Thymus (tissue), 11 donors: ENCODE results near the gene CYS1. TPM values are rescaled to one million over a fixed set of nuclear protein-coding genes. Genes with fewer than 3 reads are reported as not detected.

ENCODE experiments used
- DNase-seq, 9 donors: peaks; one replicate each; pipeline ENCODE4 v3.0.0-alpha.2; 2013; ENCODE audit warnings: low spot score in 9 of 9, low read depth in 6 of 9, missing footprints in 1 of 9
- H3K27ac ChIP-seq, 2 donors: one replicate each; pipeline ENCODE4 v1.5.1; 2013; ENCODE audit warnings: control low read depth in 1 of 2, low read depth in 1 of 2, low read length in 1 of 2, mild to moderate bottlenecking in 1 of 2, moderate library complexity in 1 of 2
- H3K27me3 ChIP-seq, 2 donors: one replicate each; pipeline ENCODE4 v1.5.1; 2013; ENCODE audit warnings: low read length in 1 of 2; ENCODE audit not compliant: control insufficient read depth in 2 of 2, insufficient read depth in 1 of 2
- H3K36me3 ChIP-seq, 2 donors: one replicate each; pipeline ENCODE4 v1.5.1; 2013; ENCODE audit warnings: low read length in 1 of 2, mild to moderate bottlenecking in 1 of 2, moderate library complexity in 1 of 2; ENCODE audit not compliant: control insufficient read depth in 2 of 2, insufficient read depth in 2 of 2
- H3K4me1 ChIP-seq, 2 donors: one replicate each; pipeline ENCODE4 v1.5.1; 2013; ENCODE audit warnings: low read length in 2 of 2; ENCODE audit not compliant: control insufficient read depth in 2 of 2, insufficient read depth in 2 of 2
- H3K4me3 ChIP-seq, 2 donors: one replicate each; pipeline ENCODE4 v1.5.1; 2013; ENCODE audit warnings: low read length in 2 of 2, control low read depth in 1 of 2, mild to moderate bottlenecking in 1 of 2
- H3K9me3 ChIP-seq, 2 donors: one replicate each; pipeline ENCODE4 v1.5.1; 2013; ENCODE audit warnings: low read length in 1 of 2, mild to moderate bottlenecking in 1 of 2; ENCODE audit not compliant: control insufficient read depth in 2 of 2, insufficient read depth in 1 of 2
- WGBS: extraction: QIAGEN DNeasy Blood & Tissue Kit; methylation state at CpG from one replicate; pipeline ENCODE4 v1.1.7; 2013; 5-methylcytosine and 5-hydroxymethylcytosine counted together
- polyA plus RNA-seq: library from polyadenylated mRNA; stranded (reverse); fragments of 200-250 nt; gene quantifications from one replicate; pipeline ENCODE4 v1.2.3, GENCODE V29; 2013
- total RNA-seq: library from RNA; stranded (reverse); fragments of 120-200 nt; gene quantifications from one replicate; pipeline ENCODE4 v1.2.4, GENCODE V29; 2013
- donor health status: healthy.

Gene CYS1
- total and polyA plus RNA-seq, 2 donors, result 0.19 to 0.30 TPM

DNA sequence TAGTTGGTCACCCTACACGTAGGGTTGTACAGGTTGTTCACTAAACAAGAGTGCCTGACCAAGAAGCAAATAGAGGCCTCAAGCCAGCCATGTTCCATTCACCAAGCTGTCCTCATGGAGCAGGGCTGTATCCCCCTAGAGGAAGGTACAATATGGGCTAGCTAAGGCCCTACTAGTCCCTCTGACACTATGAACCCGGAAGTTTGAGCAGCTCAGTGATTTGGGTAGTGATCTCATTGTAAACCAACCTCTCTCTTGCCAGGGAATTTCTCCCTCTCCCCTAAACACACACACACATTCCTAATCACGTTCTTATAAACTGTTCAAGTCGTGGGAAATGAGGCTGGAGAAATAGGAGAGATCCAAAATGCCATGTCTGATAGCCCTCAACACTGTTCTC is 6.7 kb upstream of the CYS1 start:
- H3K4me3 ChIP-seq, result no peak overlapping the region
- 89% methylated on average over 4 of the region's 4 CpGs for WGBS
- peaks cover 36 to 90% of the 10 kb centered on the region in 2 donors for H3K27me3 ChIP-seq
- H3K36me3 ChIP-seq, result no peaks in the 10 kb centered on the region
- H3K27ac ChIP-seq, result no peak overlapping the region
- no peak for DNase-seq
- peaks cover 0 to 8% of the 10 kb centered on the region in 2 donors for H3K9me3 ChIP-seq
- H3K4me1 ChIP-seq, result peaks cover 0 to 6% of the 10 kb centered on the region in 2 donors

DNA sequence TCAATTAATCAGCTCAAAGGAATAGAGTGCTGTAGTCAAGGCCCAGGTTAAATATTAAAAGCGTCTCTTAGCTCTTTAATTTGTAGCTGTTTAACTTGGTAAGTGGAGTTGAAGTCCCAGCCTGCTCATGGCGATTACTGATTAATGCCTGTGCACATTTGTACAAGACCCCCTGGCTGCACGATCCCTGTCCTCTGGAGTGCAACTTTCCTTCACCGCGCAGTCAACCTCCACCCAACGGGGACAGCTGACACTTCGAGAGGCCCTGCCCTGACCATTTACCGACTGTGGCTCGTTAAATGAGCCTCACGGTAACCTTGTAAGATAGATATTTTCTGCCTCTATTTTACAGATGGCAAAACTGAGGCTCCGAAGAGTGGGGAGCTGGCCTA is 5.5 kb upstream of the CYS1 start:
- H3K4me3 ChIP-seq, result no peak overlapping the region
- no peak overlapping the region for H3K27ac ChIP-seq
- WGBS, result 97% methylated on average over 11 of the region's 11 CpGs
- H3K4me1 ChIP-seq, result peaks cover 0 to 3% of the 10 kb centered on the region in 2 donors
- no peaks in the 10 kb centered on the region for H3K36me3 ChIP-seq
- H3K27me3 ChIP-seq, result peaks cover 42 to 90% of the 10 kb centered on the region in 2 donors
- no peaks in the 10 kb centered on the region for H3K9me3 ChIP-seq
- no peak for DNase-seq

DNA sequence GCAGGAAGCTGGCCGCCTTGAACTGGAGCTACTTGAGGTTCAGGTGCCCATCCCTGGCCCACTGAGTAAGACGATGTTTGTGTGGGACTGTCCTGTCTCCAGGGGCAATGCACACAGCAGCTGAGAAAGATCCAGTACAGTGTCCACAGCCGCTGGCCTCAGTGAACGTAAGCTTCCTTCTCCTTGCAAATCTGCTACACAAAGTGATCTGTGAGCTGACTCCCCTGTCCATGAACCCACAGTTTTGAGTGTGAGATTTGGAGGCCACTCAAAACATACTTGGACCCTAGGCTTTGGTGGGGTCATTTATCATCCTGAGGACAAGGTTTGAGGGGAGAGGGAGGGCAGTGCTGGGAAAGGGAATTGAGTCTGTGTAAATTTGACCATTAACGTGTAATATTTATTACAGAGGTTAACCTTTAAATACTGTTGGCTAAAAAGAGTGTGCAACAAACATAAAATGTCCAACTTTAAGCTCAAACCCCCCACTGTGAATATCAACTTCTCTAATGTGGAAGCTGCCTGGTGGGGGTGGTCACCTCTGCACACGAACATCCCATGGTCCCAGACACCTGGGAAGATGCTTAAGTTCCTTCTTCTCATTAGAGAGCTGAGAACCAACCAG is 4.9 kb upstream of the CYS1 start:
- H3K27me3 ChIP-seq, result peaks cover 44 to 90% of the 10 kb centered on the region in 2 donors
- WGBS, result 87% methylated on average over 6 of the region's 6 CpGs
- no peaks in the 10 kb centered on the region for H3K9me3 ChIP-seq
- peaks cover 0 to 6% of the 10 kb centered on the region in 2 donors for H3K4me1 ChIP-seq
- no peak overlapping the region for H3K27ac ChIP-seq
- H3K4me3 ChIP-seq, result no peak overlapping the region
- DNase-seq, result no peak
- no peaks in the 10 kb centered on the region for H3K36me3 ChIP-seq

DNA sequence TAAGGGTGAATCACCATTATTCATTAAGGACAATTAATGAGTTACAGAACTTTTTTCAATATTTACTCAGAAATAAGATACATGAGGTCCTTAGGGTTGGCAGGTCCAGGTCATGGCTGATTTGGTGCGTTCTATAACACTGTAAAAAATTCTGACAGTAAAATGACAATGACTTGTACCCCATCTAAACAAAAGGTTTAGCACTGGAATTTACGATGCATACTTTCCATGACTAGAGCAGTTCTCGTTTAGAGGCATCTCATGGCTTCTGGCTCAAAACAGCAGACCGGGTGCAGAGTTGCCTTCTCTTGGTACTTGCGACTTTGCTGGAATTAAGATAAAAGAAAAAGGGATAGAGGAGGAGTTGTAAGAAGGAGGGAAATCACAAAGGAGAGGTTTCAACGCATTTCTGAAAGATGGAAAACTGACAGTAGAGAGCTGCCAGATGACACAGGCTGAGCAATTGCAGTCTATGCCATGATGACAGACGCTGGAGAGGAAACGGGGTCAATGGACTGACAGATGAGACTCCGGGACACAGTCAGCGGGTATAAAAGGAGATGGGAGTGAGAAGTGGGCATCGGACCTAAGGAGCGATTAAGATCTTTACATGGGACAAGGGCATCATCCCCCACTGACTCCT is 4.1 kb upstream of the CYS1 start:
- H3K27ac ChIP-seq, result no peak overlapping the region
- H3K9me3 ChIP-seq, result no peaks in the 10 kb centered on the region
- H3K27me3 ChIP-seq, result peaks cover 48 to 85% of the 10 kb centered on the region in 2 donors
- DNase-seq, result no peak
- 80% methylated on average over 12 of the region's 12 CpGs for WGBS
- peaks cover 0 to 6% of the 10 kb centered on the region in 2 donors for H3K4me1 ChIP-seq
- no peaks in the 10 kb centered on the region for H3K36me3 ChIP-seq
- no peak overlapping the region for H3K4me3 ChIP-seq

DNA sequence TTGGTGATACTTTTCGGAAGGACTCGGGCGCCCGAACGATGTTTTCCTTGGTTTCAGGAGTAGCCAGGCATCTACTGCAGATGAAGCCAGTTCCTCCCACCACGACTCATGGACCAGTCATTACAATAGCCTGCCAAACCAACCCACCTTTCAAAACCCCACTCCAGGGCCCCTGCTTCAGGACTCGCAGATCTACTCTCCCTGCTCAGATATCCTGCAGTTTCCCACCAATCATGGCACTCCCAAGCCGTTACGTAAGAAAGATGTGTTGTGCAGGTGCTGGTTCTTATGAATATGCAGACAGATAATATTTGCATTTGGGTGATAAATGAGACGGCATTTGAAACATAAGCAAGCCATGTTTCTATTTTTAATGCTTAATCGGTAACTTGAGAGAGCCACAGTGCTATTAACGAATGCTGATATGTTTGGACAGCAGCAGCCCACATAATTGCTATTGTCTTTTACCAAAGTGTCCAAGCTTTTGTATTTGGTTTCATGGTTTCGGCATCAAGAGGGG is 3.5 kb upstream of the CYS1 start:
- Histone ChIP-seq H3K27me3 (peaks cover 50 to 85% of the 10 kb centered on the region in 2 donors), H3K4me3 (no peak overlapping the region), H3K4me1 (peaks cover 0 to 6% of the 10 kb centered on the region in 2 donors), H3K36me3 (no peaks in the 10 kb centered on the region), H3K27ac (no peak overlapping the region), H3K9me3 (no peaks in the 10 kb centered on the region)
- no peak for DNase-seq
- WGBS, result 83% methylated on average over 13 of the region's 13 CpGs

DNA sequence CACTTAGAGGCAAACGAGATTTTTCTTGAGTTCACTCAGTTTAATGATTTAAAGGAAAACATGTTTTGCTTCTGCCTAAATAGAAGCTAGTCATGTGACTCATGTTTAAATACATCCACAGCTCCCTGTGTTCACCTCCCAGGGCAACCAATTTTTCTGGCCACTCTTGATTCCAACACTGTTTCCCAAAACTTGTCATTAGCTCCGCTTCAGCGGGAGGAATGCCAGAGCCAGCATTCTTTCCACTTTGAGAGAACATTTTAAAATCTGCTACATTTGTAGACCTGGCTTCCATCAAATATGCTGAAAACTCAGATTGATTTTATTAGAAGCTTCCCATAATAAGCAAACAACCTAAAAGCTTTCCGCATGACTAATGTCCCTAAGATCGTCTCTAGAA is 2.8 kb upstream of the CYS1 start:
- H3K4me1 ChIP-seq, result peaks cover 0 to 6% of the 10 kb centered on the region in 2 donors
- H3K36me3 ChIP-seq, result no peaks in the 10 kb centered on the region
- no peak overlapping the region for H3K4me3 ChIP-seq
- 82% methylated on average over 5 of the region's 5 CpGs for WGBS
- DNase-seq, result no peak
- H3K27ac ChIP-seq, result no peak overlapping the region
- H3K9me3 ChIP-seq, result no peaks in the 10 kb centered on the region
- H3K27me3 ChIP-seq, result peaks cover 57 to 85% of the 10 kb centered on the region in 2 donors

DNA sequence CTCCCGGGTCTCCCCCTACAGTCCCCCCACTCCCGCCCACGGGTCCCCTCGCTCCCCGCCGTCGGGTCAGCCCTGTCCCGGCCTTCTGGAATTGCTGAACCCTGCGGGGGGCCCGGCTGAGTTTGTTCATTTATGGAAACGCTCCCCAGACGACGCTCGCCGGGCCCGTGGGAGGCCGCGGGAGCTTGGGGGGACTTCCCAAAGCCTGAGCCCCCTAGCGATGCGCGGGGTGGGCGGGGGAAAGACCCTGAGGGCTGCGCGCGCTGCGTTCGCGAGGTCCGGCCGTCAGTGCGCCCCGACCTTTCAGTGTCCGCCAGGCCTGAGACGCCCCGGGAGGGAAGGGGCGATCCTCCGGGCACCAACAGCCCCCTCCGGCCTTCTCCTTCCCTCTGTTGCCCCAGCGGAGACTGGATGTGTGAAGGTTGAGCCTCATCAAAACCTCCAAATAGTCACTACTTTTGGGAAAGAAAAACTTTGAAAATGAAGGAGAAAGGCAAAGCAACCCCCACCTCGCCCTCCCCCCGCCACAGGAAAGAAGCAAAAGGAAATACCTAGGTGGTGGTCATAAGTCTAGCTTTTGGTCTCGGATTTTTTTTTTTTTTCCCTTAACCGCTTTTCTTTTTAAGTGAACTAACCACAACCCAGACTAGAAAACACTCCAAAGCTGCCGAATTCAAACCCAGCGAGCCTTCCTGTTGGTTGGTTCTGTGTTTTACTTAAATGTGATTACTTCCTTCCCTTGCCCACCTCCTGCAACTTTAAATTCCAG is 509 bp upstream of the CYS1 start:
- Histone ChIP-seq H3K27ac (no peak overlapping the region), H3K36me3 (no peaks in the 10 kb centered on the region), H3K4me3 (peak overlapping the region in 1 of 2 donors; percentile 45), H3K27me3 (peaks cover 78 to 95% of the 10 kb centered on the region in 2 donors), H3K9me3 (no peaks in the 10 kb centered on the region), H3K4me1 (peaks cover 0 to 6% of the 10 kb centered on the region in 2 donors)
- 2% methylated on average over 45 of the region's 45 CpGs for WGBS
- peak in 1 of 9 donors; percentile 45 for DNase-seq

DNA sequence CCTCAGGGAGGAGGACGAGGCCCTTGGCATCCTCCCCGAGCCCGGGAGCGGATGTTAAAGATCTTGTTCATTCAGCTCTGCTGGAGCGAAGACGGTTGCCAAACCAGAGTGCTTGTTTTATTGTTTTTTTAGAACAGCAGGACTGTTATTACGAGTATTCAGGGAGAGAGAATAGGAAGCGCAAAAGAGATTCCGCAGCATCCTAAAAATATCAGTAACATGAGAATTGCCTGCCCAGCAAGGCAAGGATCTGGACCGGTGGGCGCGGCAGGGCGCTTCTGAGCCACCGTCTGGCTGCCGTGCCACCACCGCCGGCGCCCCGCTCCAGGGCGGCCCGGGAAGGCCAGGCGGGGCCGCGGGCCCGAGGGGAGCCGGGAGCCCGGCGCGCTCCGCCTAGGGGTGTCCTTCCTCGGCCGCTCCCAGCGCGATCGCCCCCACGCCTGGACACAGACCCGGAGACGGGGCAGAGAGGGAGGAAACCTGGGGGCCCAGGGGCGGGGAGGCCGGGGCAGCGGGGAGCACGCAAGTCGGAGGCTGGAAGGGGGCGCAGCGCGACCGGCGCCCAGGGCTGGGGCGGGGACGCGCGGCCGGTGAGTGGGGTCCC is 843 bp downstream of the CYS1 start:
- no peaks in the 10 kb centered on the region for H3K9me3 ChIP-seq
- DNase-seq, result peak in 2 of 9 donors; percentile 26 to 46
- peak overlapping the region in 1 of 2 donors; percentile 45 for H3K4me3 ChIP-seq
- no peak overlapping the region for H3K27ac ChIP-seq
- H3K27me3 ChIP-seq, result peaks cover 72 to 95% of the 10 kb centered on the region in 2 donors
- 2% methylated on average over 53 of the region's 53 CpGs for WGBS
- no peaks in the 10 kb centered on the region for H3K36me3 ChIP-seq
- peaks cover 0 to 6% of the 10 kb centered on the region in 2 donors for H3K4me1 ChIP-seq
